Thyroid gland (tissue), 4 donors: ENCODE data around the gene RPUSD1. TPM values are rescaled to one million over a fixed set of nuclear protein-coding genes. Genes with fewer than 3 reads are reported as not detected.

Experiments used
- DNase-seq, 2 donors: peaks; one replicate each; pipeline ENCODE4 v3.0.0-alpha.2; 2019
- H3K27ac ChIP-seq, 3 donors: fragments of 200-600 bp; sonication (generic); 1 replicate in 2 of 3; 2 replicates in 1 of 3; pipeline ENCODE4 v1.5.1; 2016 to 2019; ENCODE audit warnings: mild to moderate bottlenecking in 1 of 3, moderate library complexity in 1 of 3
- H3K27me3 ChIP-seq: fragments of 200-600 bp; sonication (generic); one replicate; pipeline ENCODE4 v1.5.1; 2019
- H3K36me3 ChIP-seq, 2 donors: fragments of 200-600 bp; sonication (generic); one replicate each; pipeline ENCODE4 v1.5.1; 2016 to 2019
- H3K4me1 ChIP-seq, 2 donors: fragments of 200-600 bp; sonication (generic); one replicate each; pipeline ENCODE4 v1.5.1; 2017 to 2019
- H3K4me3 ChIP-seq, 3 donors: fragments of 200-600 bp; sonication (generic); replicated peaks in 1 of 3; 1 replicate in 2 of 3; 2 replicates in 1 of 3; pipeline ENCODE4 v1.5.1; 2016; ENCODE audit warnings: mild to moderate bottlenecking in 1 of 3
- H3K9me3 ChIP-seq: fragments of 200-600 bp; sonication (generic); one replicate; pipeline ENCODE4 v1.5.1; 2017
- POLR2A ChIP-seq, 2 donors: fragments of 450-650 bp; IDR thresholded peaks; one replicate each; pipeline ENCODE4 v1.6.1; 2017; ENCODE audit warnings: antibody characterized with exemption in 2 of 2, mild to moderate bottlenecking in 2 of 2, moderate library complexity in 1 of 2
- WGBS, 2 donors: methylation state at CpG; one replicate each; pipeline ENCODE4 v1.1.5; 2017; 5-methylcytosine and 5-hydroxymethylcytosine counted together
- intact Hi-C: fragments of 100-400 bp; cut with DNase I; formaldehyde crosslinking; loops from one replicate; pipeline ENCODE4 v1.15.1; 2023
- total RNA-seq, 4 donors: library from RNA; depleted of rRNA; stranded (reverse); fragments of >200 nt; gene quantifications; one replicate each; pipeline ENCODE4 v1.2.3, GENCODE V29; 2016
- TF ChIP-seq, protein P1 (sequence below), 6 experiments: fragments of 200-600 bp in 3 of 6; fragments of 450-650 bp in 3 of 6; sonication (generic) in 3 of 6; IDR thresholded peaks; one replicate each; pipeline ENCODE4 v1.5.1; 2016 to 2019; ENCODE audit warnings: antibody characterized with exemption in 6 of 6, mild to moderate bottlenecking in 2 of 6, inconsistent platforms in 1 of 6, moderate library complexity in 1 of 6

The RPUSD1 gene
- total RNA-seq, 4 donors from 2014 or later = 14.1 to 27.9 (median 20.8) TPM

DNA sequence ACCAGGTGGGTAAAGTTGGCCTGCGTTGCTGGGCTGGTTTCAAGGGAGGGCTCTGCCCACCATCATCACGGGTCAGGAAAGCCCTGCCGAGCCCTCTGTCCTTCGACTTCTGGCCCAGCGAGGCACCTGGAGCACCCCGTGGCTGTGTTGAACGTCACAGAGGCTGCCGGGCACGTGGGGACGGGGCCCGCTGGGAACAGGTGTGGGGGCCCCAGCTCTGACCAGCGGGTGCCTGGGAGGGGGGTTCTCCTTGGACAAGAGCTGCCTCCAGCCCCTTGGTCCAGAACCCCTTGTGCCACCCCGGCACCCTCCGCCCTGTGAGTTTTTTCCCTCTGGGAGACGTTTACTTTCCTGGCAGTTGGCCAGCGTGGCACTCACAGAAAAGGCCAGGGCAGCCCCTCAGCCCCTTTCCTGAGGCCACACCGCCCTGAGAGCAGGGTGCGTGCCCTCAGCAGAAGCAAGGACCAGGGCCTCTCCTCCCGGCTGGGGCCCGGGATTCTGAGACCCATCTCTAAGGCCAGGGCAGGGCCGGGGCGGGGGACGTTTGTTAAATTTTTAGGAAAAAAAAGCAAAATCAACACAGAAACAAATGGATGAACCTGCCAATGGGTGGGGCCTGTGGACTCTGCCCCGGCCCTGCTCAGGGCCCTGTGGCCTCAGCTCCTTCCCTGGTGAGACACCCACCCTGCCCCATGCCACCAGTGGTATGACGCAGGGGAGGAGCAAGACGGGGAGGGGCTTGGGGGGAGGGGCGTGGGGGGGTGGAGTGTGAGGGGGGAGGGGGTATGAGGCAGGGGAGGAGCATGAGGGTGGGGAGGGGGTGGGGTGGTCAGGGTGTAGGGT, 43.6 kb upstream of the RPUSD1 start:
- Histone ChIP-seq H3K27ac (no peak overlapping the region), H3K9me3 (no peaks in the 10 kb centered on the region), H3K4me3 (no peak overlapping the region), H3K4me1 (no peaks in the 10 kb centered on the region), H3K36me3 (no peaks in the 10 kb centered on the region), H3K27me3 (no peaks in the 10 kb centered on the region)
- no peak for DNase-seq
- 54 to 72% methylated on average over 13 to 15 of the region's 27 CpGs for WGBS, 2 donors
- TF ChIP-seq, protein P1, sequence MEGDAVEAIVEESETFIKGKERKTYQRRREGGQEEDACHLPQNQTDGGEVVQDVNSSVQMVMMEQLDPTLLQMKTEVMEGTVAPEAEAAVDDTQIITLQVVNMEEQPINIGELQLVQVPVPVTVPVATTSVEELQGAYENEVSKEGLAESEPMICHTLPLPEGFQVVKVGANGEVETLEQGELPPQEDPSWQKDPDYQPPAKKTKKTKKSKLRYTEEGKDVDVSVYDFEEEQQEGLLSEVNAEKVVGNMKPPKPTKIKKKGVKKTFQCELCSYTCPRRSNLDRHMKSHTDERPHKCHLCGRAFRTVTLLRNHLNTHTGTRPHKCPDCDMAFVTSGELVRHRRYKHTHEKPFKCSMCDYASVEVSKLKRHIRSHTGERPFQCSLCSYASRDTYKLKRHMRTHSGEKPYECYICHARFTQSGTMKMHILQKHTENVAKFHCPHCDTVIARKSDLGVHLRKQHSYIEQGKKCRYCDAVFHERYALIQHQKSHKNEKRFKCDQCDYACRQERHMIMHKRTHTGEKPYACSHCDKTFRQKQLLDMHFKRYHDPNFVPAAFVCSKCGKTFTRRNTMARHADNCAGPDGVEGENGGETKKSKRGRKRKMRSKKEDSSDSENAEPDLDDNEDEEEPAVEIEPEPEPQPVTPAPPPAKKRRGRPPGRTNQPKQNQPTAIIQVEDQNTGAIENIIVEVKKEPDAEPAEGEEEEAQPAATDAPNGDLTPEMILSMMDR (IDR thresholded peaks at IDR 0.05) = no peak
- no peak for TF ChIP-seq POLR2A (IDR thresholded peaks at IDR 0.05)
- intact Hi-C loops = no loop called here

DNA sequence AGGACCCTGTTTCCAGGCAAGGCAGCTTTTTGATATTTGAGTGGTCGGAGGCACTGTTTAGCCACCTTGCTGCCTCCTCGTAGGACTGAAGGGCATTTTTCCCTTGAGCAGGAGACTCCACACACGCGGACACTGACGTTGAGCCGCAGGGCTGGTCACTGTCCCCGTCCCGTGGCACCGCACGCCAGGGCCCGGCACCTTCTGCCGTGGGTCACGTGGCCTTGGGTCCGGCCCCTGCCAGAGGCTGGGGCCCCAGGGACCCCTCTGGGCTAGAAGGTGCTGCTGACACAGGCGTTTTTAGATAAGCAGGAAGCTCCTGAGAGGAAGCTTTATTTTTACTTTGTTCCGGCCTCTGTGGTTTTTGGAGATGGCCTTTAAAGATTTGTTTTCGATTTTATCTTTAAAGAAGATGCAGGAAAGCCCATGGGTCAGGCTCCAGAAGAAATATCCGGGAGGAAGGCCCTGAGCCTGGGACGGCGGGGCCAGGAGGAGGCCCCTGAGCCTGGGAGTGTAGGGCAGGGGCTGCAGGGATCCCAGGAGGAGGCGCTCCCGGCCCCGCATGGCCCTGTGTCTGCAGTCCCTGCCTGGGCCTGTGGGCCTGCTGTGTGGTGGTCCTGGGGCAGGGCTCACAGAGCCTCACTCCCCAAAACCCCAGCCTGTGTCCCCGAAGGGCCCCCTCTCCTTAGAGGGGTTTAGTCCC, 42.8 kb upstream of the RPUSD1 start:
- no peaks in the 10 kb centered on the region for H3K9me3 ChIP-seq
- H3K4me1 ChIP-seq = no peaks in the 10 kb centered on the region
- WGBS, 2 donors = 57 to 70% methylated on average over 16 to 20 of the region's 24 CpGs
- no peaks in the 10 kb centered on the region for H3K36me3 ChIP-seq
- TF ChIP-seq, protein P1 (IDR thresholded peaks at IDR 0.05) = no peak
- no peak for TF ChIP-seq POLR2A (IDR thresholded peaks at IDR 0.05)
- intact Hi-C loops = no loop called here
- no peaks in the 10 kb centered on the region for H3K27me3 ChIP-seq
- no peak for DNase-seq
- no peak overlapping the region for H3K4me3 ChIP-seq
- no peak overlapping the region for H3K27ac ChIP-seq

DNA sequence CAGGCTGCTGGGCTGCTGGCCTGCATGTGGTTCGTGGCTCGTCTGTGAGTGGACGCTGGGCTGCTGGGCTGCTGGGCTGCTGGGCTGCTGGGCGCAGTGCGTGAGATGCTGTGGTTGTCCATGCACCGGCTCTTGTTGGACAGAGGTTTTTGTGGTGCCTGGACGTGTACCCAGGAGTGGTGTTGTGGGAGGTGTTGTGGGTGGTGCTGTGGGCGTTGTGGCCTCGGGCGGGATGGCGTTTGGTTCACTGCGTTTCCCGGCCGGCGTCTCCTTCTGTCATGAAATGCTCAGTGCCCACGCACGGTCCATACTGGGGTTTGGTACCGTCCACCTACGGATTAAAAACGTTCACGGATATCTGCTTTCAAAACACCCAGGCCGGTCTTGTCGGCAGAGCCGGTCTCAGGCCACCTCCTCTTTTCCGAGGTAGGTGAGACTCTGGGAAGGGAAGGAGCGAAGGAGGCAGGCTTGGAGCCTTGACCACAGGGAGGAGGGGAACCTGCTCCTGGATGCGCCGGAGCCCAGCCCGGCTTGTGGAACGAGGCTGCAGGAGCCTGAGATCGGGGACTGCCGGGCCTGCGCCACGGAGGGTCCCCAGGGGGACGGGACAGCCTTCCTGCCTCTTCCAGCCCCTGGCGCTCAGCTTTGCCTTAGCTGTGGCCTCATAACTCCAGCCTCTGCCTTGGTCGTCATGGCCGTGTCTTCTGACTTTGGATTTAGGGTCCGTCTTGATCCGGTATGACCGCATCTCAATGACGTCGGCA, 42.1 kb upstream of the RPUSD1 start:
- H3K4me1 ChIP-seq = no peaks in the 10 kb centered on the region
- WGBS, 2 donors = 85 to 87% methylated on average over 37 to 38 of the region's 43 CpGs
- H3K27ac ChIP-seq = no peak overlapping the region
- no peak for DNase-seq
- TF ChIP-seq, protein P1 (IDR thresholded peaks at IDR 0.05) = no peak
- TF ChIP-seq POLR2A (IDR thresholded peaks at IDR 0.05) = no peak
- intact Hi-C loops = no loop called here
- no peak overlapping the region for H3K4me3 ChIP-seq
- H3K27me3 ChIP-seq = no peaks in the 10 kb centered on the region
- H3K36me3 ChIP-seq = no peaks in the 10 kb centered on the region
- no peaks in the 10 kb centered on the region for H3K9me3 ChIP-seq

DNA sequence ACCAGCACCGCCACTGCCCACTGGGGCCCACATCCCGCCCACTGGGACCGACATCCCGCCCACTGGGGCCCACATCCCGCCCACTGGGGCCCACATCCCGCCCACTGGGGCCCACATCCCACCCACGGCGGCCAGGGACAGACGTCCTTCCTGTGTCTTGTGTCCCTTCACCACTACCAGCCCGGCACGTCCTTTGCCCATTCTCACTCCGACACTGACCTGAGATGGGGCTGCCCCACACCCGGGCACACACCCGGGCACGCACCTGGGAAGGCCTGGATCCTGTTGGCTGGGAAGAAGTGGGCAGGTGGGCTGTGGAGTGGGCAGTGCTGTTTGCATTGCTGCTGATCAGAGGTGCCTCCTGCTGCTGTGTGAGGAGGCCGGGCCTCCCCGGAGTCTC, 40.7 kb upstream of the RPUSD1 start:
- Histone ChIP-seq H3K36me3 (no peaks in the 10 kb centered on the region), H3K27ac (no peak overlapping the region), H3K27me3 (no peaks in the 10 kb centered on the region), H3K4me1 (no peaks in the 10 kb centered on the region), H3K4me3 (no peak overlapping the region), H3K9me3 (no peaks in the 10 kb centered on the region)
- TF ChIP-seq, protein P1 (IDR thresholded peaks at IDR 0.05) = no peak
- TF ChIP-seq POLR2A (IDR thresholded peaks at IDR 0.05) = no peak
- WGBS, 2 donors = 80 to 85% methylated on average over 11 to 17 of the region's 17 CpGs
- no peak for DNase-seq
- intact Hi-C loops = no loop called here
